EH (cell line): ENCODE data around the gene NHLH1.

Experiments
- DNase-seq: peaks from one replicate; pipeline ENCODE4 v3.0.0-alpha.2; 2015; ENCODE audit warnings: low read depth

The NHLH1 gene

DNA sequence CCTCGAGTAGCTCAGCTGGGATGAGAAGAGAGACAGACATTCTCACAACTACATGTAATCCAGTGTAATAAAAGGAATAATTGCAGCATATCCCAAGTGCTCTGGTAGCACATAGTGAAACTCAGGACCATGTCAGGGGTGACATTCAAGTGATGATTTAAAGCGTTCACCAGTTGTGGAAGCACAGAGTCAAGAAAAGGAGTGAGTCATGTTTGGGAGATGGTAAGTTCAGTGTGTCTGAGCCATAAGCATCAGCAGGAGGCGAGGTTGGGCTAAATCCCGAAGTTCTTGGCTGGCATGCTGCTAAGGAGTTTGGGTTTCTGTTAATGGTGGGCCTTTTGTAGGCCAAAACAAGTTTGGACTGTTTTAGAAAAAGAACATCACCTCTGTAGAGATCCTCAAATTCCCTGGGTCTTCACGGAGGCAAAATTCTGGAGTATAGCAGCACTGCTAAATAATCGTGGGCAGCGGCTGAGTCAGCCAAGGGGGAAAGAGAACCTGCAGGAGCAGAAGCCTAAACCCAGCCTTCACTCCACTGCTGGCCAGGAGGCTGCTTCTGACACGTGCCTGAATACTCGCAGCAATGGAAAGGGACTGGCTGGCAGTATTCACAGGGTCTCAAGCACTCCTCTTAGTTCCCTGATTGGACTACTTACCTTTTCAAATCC lies 7.2 kb upstream of the NHLH1 start:
- peak; percentile 16 for DNase-seq

DNA sequence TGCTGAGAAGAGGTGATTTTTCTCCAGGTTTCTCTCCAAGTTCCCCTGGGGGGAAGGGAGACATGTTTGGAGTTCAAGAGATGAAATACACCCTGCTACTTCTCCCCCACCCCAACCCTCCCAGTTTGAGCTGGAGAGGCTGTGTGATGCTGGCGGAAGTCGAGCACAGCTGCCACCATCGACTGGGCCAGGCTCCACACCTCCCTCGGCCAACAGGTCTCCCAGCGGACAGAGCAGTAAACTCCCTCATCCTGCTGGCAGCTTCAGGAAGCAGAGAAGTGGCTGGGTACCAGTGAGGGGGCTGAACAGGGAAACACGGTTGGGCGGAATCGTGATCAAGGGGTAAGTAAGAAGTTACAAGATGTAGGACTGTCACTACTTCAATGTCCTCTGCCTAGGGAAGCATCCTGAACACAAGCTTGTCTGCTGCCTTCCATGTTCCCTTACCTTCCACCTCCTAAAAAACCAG lies 6.6 kb upstream of the NHLH1 start:
- no peak for DNase-seq

DNA sequence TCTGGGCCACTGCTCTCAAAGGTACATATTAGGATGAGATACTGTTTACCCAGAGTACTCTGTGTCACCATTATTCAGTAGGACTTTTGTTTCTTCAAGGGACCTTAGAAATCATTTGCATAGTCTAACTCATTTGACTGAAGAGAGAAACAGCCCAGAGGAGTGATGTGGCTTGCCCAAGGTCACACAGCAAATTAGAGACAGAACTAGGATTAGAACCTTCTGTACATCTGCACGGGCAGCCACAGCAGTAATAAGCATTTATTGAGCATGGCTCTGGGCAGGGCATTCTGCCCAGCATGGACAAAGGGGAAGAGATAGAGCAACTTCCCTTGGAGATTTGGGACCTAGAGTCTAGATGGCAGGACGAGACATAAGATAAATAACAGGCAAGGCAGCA lies 5.7 kb upstream of the NHLH1 start:
- no peak for DNase-seq

DNA sequence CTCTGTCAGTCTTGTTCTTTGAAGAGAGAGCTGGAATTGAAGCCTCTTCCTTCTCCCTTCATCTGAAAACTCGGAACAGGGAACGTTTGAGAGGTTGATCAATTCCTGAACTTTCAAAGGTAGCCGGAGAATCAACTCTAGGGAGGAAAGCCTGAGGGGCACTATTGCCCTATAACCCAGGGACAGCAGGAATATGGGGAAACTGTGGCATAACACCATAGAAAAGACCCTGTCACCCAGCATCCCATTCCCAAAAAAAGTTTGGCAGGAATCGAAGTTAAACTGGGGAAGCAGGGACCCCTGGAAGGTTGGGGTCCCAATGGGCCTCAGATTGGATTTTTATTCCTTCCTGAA lies 5.1 kb upstream of the NHLH1 start:
- DNase-seq = no peak

DNA sequence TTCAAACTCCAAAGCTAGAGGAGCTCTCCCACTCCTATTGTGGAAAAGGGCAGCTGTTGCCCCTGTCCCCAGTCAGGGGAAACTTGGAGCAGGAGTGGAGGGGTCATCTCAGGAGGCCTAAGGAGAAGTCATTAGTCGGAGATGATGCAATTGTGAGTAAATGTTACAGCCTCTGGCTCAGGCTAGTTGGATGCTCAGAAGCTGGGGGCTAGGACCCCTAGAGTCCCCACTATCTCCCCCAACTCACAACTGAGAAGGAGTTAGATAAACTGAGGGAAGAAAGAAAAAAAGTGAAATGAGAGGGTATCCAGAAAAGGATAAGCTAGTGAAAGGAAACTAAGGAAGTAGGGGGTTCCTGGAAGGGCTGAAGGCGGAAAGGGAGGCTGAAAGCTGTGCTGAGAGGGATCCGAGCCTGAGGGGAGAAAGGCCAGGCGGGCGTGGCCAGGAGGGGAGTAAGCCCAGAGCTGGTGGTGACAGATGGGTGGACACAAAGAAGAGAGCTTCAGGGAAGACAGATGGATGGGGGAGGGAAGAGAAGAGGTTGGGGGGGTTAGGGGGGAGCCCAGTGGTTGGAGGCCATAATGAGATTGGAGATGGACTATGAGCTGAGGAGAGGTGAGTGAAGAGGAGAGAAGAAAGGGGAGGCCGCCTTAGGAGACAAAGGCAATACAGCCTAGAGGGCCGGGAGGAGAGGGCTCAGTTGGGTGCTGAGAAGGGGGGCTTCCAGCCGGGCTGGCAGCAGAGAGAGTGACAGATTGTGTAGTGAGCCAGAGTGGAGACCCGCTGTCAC lies 4.5 kb upstream of the NHLH1 start:
- peak; percentile 31 for DNase-seq

DNA sequence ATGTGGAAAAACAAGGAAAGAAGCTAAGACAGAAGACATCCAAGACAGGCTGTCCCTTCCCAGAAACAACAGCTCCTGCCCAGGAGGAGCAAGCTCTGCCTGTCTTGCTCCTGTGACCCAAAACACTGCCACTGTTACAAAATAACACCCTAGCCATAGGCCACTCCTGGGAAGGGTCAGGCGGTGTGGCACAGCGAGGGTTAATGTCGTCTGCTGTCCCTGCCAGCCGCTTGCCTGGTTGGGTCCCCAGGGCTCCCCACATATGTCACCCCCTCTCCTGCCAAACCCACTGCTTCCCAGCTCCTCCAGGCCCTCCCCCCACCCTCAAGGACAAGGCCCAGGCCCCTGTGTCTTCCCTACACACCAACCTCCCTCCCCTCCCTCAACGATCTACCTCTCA lies 3.9 kb upstream of the NHLH1 start:
- DNase-seq = no peak

DNA sequence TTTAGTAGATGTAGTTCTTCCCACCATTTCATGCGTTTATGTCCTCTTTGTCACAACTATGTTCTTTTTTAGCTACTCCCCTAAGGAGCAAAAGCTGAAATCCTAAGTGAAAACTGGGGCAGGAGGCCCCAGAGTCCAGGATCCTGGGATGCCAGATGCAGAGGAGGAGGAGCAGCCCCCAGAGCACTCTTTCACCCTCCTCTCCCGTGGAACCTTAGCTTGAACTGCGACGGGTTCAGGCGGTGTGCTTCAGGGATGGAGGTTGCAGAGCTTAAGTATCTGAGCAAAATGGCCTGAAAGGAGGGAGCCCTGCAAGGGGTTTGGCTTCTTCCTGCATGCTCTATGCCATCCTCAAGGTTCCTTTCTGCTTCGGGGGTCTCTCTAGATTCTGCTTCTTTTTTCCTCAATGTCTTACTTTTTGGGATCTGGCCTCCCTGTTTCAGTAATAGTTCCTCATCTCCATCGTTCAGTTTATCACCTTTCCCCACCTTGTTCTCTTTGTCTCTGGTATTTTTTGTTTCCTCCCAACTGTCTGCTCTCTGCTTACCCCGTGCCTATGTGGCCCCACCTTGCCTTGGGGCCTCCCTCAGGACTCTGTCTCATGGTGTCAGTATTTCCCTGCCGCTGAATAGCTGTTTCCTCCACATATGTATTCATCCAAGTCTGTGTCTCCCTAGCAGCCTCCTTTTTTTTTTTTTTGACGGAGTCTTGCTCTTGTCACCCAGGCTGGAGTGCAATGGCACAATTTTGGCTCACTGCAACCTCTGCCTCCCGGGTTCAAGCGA lies 2.7 kb upstream of the NHLH1 start:
- DNase-seq = no peak

DNA sequence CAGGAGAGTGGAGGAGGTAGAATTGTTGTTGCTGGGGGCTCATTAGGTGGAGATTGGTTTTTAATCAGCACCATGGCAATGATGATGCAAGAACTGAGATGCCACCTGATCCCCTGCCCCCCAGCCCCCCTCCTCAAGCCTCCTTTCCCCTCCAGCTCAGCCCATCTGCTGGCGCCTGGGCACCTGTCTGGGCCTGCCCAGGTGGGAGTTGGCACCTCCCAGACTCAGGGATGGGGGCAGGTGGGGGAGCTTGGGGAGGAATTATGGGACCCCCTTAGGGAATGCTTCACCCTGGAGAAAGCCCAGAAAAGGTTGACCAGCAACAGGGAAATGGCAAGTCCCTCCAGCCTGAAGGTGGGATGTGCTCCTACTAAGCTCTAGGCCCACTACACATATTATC lies 1.5 kb upstream of the NHLH1 start:
- no peak for DNase-seq

DNA sequence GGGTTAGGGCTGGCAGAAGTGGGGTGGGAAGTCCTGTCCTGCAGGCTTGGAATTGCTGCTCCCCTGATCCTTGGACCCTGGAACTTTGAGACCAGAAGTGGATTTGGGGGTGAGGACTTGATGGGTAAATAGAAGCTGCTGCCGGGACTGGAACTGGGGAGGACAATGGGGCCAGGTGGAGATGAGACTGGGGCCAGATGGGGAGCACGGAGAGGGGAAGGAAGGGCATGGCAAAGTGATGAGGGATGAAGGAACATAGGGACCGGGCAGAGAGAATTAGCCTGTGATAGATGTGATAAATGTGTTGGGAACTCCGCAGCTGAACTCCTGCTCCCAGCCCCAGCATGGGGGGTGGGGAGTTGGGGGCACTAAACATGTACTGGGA lies 637 bp downstream of the NHLH1 start:
- DNase-seq = no peak

DNA sequence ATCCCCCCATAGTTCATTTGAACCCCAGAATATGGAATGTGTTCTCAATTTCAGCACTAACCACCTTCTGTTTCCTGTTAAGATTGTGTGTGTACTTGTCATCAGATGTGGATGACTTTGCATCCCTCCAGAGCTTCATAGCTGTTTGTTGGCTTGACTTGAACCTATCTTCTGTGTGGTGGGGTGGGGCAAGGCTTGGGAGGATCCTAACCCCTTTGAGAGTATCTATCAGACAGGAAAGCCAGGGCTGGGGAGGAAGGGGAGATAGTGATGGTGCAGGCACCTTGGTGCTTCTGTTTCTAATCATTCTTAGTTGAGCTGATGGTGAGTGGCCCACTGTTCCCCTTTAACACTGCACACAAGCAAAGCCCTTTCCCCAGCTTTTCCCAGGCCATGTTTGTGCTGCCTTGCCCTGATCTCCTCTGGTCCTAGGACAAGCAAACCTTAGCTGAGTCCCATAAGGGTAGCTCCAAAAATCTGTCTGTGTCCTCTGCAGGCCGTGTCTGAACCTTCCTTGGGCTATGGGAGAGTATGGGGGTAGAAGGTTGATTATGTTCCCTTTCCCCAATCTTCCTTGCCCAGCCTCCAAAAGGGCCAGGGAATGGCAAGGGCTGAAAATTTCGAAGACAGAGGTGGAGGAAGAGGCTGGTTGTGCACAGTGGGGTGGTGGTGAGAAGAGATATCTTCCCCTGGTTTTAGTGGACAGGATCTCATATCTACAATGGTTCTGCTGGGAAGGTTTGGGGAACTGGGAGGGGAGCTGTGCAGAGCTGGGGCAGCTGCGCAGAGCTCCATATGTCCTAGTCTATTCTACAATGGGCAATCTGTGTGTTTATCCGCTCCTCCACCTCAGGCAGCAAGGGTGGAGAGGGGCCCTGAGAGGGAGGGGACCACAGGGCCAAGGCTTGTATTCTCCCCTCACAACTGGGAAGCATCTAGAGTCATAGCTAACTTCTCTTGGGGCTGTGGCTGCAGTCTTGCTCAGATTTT lies 1.4 kb downstream of the NHLH1 start:
- DNase-seq = no peak

DNA sequence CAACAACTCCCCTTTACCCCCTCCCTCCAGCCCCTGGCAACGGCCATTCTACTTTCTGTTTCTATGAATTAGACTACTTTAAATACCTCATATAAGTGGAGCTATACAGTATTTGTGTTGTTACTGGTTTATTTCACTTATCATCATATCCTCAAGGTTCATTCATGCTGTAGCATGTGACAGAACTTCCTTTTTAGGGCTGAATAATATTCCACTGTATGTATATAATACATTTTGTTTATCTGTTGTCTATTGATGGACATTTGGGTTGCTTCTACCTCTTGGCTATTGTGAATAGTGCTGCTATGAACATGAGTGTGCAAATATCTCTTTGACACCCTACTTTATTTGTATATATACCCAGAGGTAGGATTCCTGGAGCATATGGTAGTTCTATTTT lies 2.2 kb downstream of the NHLH1 start:
- no peak for DNase-seq

DNA sequence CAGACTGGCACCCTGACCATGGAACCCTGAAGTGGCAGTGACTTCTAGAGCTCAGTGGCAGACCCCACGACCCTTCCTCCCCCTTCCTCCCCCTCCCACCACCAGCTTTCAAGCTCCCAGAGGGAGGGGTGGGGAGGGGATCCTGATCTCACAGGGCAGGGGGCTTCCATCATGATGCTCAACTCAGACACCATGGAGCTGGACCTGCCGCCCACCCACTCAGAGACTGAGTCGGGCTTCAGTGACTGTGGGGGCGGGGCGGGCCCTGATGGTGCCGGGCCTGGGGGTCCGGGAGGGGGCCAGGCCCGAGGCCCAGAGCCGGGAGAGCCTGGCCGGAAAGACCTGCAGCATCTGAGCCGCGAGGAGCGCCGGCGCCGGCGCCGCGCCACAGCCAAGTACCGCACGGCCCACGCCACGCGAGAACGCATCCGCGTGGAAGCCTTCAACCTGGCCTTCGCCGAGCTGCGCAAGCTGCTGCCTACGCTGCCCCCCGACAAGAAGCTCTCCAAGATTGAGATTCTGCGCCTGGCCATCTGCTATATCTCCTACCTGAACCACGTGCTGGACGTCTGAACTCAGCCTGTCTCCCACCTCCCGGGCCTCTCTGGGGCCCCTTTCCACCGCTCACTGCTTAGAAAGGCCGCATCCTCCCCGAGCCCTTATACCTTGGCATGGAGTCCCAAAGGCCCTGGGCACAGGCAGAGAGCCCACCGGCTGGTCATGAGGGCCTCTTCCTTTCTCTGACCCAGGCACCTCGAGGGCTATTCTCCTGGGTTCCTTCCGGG lies 3.9 kb downstream of the NHLH1 start:
- no peak for DNase-seq

DNA sequence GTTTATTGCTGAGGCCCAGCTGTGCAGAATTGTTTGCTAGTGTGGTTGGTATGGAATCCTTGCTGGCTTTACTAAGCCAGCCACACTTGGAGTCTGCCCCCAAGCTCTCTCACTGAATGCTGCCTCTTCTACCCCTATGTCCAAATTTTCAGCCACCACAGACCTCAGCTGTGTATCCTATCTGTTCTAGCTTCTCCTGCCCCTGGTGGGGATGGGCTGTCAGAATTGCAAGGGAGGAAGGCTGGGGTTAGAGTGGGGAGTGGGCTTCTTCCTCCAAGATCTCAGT lies 4.4 kb downstream of the NHLH1 start:
- DNase-seq = no peak

DNA sequence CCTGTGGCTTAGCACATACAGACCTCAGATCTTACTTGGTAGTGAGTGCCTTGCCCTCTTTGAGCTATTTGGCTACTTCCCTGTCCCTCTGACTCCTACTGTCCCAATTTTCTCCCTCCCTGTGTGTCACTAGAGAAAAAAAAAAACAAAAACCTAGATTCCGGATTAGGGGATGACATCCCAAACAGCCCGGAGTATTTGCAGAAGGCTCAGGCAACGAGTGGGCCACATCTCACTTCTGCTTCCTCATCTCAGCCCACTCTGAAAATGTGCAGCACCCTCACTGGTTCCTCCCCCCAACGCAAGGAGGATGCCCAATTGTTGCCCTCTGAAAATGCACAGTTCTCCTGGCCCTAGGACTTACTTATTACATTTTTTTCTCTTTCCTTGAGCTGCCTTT lies 4.9 kb downstream of the NHLH1 start:
- no peak for DNase-seq

DNA sequence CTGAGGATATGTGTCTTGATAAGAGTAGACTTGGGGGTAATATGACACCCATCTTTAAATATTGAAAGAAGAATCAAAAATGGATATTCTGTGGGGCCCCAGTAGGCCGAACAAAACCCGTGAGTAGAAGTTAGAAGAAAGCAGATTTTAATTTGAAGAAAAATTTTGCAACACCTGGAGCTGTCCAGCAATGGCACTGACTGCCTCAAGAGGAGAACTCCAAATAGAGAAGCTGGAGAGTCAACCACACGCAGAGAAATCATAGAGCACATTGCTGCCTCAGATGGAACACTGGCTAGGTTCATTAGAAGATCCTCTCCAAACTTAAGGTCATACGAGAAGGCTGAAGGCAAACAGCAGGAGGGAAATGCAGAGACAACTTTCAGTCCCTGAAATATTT lies 6.8 kb downstream of the NHLH1 start:
- DNase-seq = peak; percentile 22

DNA sequence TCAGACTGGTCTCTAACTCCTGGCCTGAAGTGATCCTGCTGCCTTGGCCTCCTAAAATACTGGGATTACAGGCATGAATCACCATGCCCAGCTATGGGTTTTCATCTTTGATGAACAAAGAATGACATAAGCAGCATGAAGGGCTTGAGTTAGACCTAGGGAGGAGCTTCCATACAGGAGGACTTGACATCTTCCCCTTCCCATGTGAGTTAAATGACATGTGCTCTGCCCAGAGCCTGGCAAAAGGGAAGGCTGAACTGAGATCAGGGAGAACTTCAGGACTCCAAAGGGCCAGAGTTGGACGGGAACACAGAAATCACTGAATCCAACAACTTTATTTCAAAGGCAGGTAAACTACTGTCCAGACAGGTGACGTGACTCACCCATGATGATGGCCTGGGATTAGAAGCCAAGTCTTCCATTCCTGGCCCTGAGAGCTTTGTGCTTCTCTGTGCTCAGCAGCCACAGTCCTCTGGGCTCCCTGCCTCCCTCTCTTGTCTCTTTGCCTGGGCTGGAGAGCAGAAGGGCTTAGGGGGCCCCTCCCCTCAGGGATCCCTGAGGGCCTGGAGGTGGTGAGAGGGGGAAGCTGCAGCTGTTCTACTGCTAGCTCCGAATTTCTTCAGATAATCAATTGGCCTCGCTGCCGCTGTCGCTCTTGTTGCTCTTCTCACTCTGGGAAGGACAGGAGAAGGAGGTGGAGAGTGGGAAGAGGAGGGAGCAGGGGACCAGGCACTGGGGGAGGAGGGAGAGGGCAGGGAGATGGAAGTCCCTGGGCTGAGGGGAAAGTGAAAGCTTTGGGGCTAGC lies 7.6 kb downstream of the NHLH1 start:
- no peak for DNase-seq

DNA sequence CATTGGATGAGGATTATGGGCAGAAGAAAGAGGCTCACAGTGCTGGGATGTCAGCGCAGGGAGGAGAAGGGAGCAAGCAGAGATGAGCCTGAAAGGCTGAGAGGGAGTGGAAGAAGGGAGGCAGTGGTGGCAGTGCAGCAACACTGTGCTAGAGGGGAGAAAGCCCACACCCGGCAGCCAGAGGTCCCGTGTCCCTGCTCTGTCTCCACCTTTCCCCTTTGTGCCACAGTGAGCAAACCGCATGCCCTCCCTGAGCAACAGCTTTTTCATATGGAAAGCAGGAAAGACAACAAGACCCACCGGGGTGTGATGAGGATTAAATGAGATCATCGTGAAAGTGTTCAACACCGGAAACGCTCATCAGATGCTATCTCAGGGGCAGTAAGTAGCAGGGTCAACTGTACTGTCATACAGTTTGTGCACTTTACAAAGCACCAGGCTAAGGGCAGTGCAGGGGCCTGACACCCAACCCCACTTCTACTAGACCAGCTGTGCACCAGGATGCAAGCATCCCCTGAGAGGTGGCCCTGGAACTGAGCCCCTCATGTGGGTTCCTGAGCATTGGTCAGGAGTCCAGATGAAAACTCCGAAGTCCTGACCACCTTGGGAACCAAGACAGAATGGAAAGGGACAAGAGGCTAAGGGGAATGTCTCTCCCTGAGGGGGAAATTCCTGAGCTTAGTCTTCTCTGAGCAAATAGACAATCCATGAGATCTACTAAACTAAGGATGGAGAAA lies 9.1 kb downstream of the NHLH1 start:
- DNase-seq = peak; percentile 83

DNA sequence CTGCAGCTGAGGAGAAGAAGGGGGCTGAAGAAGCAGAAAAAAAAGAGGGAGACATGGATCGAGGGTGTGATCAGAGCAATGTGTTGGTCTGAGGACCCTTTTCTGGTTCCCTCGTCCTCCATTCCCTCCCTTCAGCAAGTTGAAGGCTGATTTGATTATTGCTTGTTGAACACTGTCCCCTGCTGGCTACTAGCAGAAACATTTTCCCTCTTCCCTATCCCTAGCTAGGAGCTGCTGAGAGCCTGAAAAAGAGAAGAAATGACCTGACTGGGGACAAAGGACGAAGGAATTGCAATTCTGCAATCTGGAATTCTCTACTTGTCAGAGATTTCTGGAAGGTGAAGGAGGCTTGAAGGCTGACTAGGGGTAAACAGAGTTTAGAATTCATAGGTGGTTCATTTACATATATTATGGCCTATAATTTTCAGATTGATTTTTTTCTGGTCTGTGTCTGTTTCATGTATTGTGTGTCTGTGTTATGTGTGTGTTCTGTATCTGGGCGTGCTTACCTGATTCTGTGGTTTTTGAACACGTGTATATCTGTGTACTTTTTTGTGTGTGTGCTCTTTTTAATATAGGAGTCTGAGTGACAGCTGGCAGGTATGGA lies 9.8 kb downstream of the NHLH1 start:
- peak; percentile 76 for DNase-seq

DNA sequence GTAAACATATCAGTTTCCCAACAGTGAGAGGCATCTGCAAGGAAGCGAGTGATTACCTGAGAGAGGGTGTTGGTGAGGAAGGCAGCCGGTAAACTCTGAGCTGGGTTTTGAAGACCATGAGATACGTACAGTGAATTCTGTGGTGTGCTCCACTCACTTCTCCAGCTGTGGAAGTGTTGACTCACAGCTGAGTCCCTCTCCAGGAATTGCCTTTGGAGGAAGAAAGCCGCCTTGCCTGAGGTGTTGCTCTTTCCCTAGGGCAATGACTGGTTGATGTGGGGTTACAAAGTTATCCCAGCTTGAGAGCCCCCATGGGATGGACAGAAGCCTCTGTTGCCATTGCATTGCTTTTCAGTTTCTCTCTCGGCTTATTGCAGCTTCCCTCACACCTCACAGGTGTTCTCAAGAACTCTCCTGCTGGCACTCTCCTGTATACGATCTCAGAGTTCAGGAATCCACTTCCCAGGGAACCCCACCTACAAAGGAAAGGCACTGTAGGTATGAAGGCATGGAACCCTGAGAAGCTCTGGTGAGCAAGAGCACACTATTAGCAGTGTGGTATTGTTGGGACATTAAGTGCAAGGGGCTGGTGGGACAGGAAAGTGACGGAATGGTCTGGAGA lies 10.8 kb downstream of the NHLH1 start:
- peak; percentile 73 for DNase-seq
